MCF 10A (cell line): ENCODE results near the gene OXSR1. TPM values are rescaled to one million over a fixed set of nuclear protein-coding genes. Genes with fewer than 3 reads are reported as not detected.

ENCODE experiments used
- BruUV-seq: library from RNA; stranded (reverse); fragments of 400-500 nt; replicated peaks from 2 replicates; lab custom pipeline; 2021; lab: Mats Ljungman, UMichigan
- CTCF ChIA-PET: fragments of 300-600 bp; sonication (Branson Sonifier 250); formaldehyde crosslinking; extraction: SDS; loops from one replicate; lab custom pipeline; 2021; ENCODE audit warnings: antibody characterized with exemption, inconsistent platforms; lab: Yijun Ruan, JAX
- POLR2A ChIA-PET: fragments of 300-600, 350-650 bp; sonication (Branson Sonifier 250); formaldehyde crosslinking; extraction: SDS; loops from one replicate; lab custom pipeline; 2020; ENCODE audit warnings: antibody characterized with exemption, inconsistent platforms; lab: Yijun Ruan, JAX
- DNase-seq: peaks from one replicate; pipeline ENCODE4 v3.0.0-alpha.2; 2018; ENCODE audit not compliant: unreplicated experiment
- H3K27ac Mint-ChIP-seq: one replicate; pipeline ENCODE4 v1.8.0; 2022; ENCODE audit warnings: mild to moderate bottlenecking, low read depth, mixed read lengths; ENCODE audit not compliant: unreplicated experiment
- H3K27me3 Mint-ChIP-seq: one replicate; pipeline ENCODE4 v1.8.0; 2022; ENCODE audit warnings: mixed read lengths; ENCODE audit not compliant: insufficient read depth, unreplicated experiment
- H3K36me3 Mint-ChIP-seq: one replicate; pipeline ENCODE4 v1.8.0; 2022; ENCODE audit warnings: mild to moderate bottlenecking, moderate library complexity, mixed read lengths; ENCODE audit not compliant: insufficient read depth, unreplicated experiment
- H3K4me1 Mint-ChIP-seq: one replicate; pipeline ENCODE4 v1.8.0; 2022; ENCODE audit warnings: mixed read lengths; ENCODE audit not compliant: insufficient read depth, unreplicated experiment
- H3K4me3 Mint-ChIP-seq: one replicate; pipeline ENCODE4 v1.8.0; 2022; ENCODE audit warnings: mild to moderate bottlenecking, moderate library complexity, mixed read lengths; ENCODE audit not compliant: unreplicated experiment
- H3K9me3 Mint-ChIP-seq: one replicate; pipeline ENCODE4 v1.8.0; 2022; ENCODE audit warnings: mixed read lengths; ENCODE audit not compliant: unreplicated experiment
- intact Hi-C: fragments of 100-400 bp; cut with micrococcal nuclease; formaldehyde crosslinking; loops from 2 replicates; pipeline ENCODE4 v1.14.1; 2022
- total RNA-seq: library from RNA; stranded (reverse); gene quantifications from 2 replicates; pipeline ENCODE4 v1.2.3, GENCODE V29; 2022
- TF ChIP-seq, protein P1 (sequence below): fragments of 200-600 bp; IDR thresholded peaks from one replicate; pipeline ENCODE4 v1.8.0; 2022; ENCODE audit warnings: antibody characterized with exemption, mild to moderate bottlenecking; ENCODE audit not compliant: unreplicated experiment

OXSR1 gene
- total RNA-seq, 1 experiment from 2014 or later: 75.5 TPM

DNA sequence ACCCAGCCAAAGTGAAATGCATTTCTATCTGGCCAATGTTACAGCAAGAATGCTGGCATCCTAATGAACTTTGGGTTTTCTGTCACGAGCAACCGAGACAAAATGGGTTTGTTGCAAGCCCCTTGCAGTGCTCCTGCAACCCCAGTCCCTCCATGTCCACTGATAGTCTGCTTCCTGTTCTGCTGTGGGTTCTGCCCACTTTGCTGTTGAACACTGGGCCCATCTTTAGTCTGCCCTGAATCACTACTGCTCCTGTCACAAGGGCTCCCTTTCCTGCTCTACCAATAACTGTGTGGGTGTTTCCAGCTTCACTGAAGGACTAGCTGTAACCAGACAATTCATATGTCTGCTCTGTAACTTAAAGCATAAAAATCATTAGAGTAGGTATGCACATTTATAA lies 12.7 kb upstream of the OXSR1 start:
- DNase-seq: no peak
- POLR2A ChIA-PET: interaction anchor here (0.6 to 10.5 kb wide), 3 partner anchors 12 to 66 kb away, joined by 3 to 199 read pairs (median 131); partner anchors contain the start of genes ACAA1, MYD88 and OXSR1
- Mint-ChIP-seq H3K27me3 (no peaks in the 10 kb centered on the region), H3K4me3 (no peak overlapping the region), H3K4me1 (peaks cover 23% of the 10 kb centered on the region), H3K27ac (no peak overlapping the region), H3K36me3 (no peaks in the 10 kb centered on the region), H3K9me3 (no peaks in the 10 kb centered on the region)
- TF ChIP-seq, protein P1, sequence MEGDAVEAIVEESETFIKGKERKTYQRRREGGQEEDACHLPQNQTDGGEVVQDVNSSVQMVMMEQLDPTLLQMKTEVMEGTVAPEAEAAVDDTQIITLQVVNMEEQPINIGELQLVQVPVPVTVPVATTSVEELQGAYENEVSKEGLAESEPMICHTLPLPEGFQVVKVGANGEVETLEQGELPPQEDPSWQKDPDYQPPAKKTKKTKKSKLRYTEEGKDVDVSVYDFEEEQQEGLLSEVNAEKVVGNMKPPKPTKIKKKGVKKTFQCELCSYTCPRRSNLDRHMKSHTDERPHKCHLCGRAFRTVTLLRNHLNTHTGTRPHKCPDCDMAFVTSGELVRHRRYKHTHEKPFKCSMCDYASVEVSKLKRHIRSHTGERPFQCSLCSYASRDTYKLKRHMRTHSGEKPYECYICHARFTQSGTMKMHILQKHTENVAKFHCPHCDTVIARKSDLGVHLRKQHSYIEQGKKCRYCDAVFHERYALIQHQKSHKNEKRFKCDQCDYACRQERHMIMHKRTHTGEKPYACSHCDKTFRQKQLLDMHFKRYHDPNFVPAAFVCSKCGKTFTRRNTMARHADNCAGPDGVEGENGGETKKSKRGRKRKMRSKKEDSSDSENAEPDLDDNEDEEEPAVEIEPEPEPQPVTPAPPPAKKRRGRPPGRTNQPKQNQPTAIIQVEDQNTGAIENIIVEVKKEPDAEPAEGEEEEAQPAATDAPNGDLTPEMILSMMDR: no peak
- CTCF ChIA-PET: interaction anchor here (0.5 to 2.2 kb wide), 5 partner anchors 10 to 273 kb away, joined by 3 to 10 read pairs (median 4); partner anchors contain the start of gene ACAA1
- intact Hi-C loops: no loop called here
- no TSS peak for BruUV-seq

DNA sequence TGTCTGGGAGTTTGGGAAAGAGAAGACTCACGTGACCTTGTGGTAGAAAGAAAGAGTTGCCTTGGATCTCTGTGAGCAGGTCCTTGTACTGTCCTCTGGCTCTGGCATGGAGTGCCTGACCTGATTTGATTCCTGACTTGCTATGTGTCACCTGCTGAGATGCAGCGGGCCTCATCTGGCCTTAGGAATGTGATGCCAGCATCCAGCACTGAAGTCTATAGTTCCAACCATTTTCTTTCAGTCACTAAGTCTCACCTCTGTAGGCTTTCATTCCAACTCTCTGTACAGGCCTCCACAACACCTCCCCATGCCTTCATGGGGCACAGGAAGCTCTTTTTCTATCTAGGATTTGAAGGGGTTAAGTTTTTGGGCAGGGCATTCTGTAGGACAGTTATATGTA lies 12.1 kb upstream of the OXSR1 start:
- TF ChIP-seq, protein P1: no peak
- ChIA-PET POLR2A (interaction anchor here (0.6 to 10.5 kb wide), 8 partner anchors 12 to 200 kb away, joined by 3 to 199 read pairs (median 4); partner anchors contain the start of genes ACAA1, MYD88 and OXSR1), CTCF (interaction anchor here (0.5 to 2.3 kb wide), 7 partner anchors 10 to 1305 kb away, joined by 3 to 10 read pairs (median 4); partner anchors contain the start of genes ACAA1 and OXSR1)
- Mint-ChIP-seq H3K4me3 (no peak overlapping the region), H3K9me3 (no peaks in the 10 kb centered on the region), H3K36me3 (no peaks in the 10 kb centered on the region), H3K4me1 (peaks cover 23% of the 10 kb centered on the region), H3K27me3 (no peaks in the 10 kb centered on the region), H3K27ac (peak overlapping the region; percentile 74)
- DNase-seq: no peak
- BruUV-seq: no TSS peak
- intact Hi-C loops: no loop called here

DNA sequence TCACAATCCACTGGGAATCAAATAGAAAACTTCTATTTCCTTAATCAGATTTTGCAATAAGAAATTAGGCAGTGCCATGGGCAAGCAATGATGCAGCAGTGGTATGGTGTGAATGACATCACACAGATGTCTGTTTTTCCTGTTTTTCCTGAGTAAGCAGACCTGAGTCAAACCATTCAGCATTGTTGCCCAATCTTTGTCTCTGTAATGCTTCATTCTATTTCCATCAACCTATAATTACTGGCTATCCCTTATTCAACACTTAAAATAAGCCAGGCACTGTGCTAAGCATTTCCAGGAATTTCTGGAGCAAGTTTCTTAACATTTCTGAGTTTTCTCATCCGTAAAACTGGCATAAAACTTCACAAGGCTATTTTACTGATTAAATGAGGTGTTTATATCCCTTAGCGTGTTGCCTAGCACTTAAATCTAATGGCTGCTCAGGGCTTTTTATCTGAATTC lies 11.3 kb upstream of the OXSR1 start:
- no peaks in the 10 kb centered on the region for H3K9me3 Mint-ChIP-seq
- TF ChIP-seq, protein P1: no peak
- BruUV-seq: no TSS peak
- no peak overlapping the region for H3K4me3 Mint-ChIP-seq
- CTCF ChIA-PET: interaction anchor here (0.5 to 2.3 kb wide), 6 partner anchors 11 to 1131 kb away, joined by 3 to 8 read pairs (median 3); partner anchors contain the start of gene OXSR1
- DNase-seq: peak; percentile 84
- H3K4me1 Mint-ChIP-seq: peaks cover 23% of the 10 kb centered on the region
- no peaks in the 10 kb centered on the region for H3K27me3 Mint-ChIP-seq
- POLR2A ChIA-PET: interaction anchor here (0.6 to 10.5 kb wide), 10 partner anchors 11 to 376 kb away, joined by 3 to 199 read pairs (median 4); partner anchors contain the start of genes ACAA1, MYD88 and OXSR1
- peak overlapping the region; percentile 74 for H3K27ac Mint-ChIP-seq
- H3K36me3 Mint-ChIP-seq: no peaks in the 10 kb centered on the region
- intact Hi-C loops: loop anchor here (1.0 kb wide), 1 partner anchor 11 kb away; the partner anchor contains the start of gene OXSR1

DNA sequence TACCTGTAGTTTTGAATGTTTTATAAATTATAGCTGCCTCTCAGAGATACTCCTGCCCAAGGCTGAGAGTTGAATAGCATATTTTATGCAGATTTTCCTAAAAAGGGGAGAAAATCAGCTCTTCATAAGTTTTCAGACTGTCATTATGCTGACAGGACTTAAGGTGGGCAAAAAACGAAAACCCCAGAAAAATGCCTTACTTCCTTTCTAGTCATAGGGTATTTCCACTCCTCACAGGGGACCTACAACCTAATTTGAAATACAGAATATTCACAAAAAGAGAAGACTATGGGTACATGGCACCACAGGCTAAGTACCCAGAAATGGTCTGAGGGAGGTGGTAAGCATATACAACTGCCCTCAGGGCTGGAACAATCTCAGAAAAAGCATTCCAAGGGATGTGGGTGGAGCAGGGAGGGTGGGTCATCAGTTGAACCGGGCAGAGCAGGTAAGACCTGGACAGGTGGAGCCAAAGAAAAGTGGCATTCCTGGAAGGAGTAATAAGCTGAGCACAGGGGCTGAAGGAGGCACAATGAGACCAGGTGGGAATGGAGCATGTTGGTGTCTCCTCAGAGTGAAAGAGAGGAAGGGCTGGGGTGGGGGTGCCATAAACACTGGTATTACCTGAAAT lies 10.6 kb upstream of the OXSR1 start:
- POLR2A ChIA-PET: interaction anchor here (0.7 to 10.5 kb wide), 7 partner anchors 10 to 376 kb away, joined by 3 to 199 read pairs (median 5); partner anchors contain the start of genes ACAA1, MYD88 and OXSR1
- Mint-ChIP-seq H3K4me3 (no peak overlapping the region), H3K27ac (peak overlapping the region; percentile 74), H3K4me1 (peaks cover 23% of the 10 kb centered on the region), H3K9me3 (no peaks in the 10 kb centered on the region), H3K27me3 (no peaks in the 10 kb centered on the region), H3K36me3 (no peaks in the 10 kb centered on the region)
- no TSS peak for BruUV-seq
- intact Hi-C loops: loop anchor here (1.0 kb wide), 1 partner anchor 11 kb away; the partner anchor contains the start of gene OXSR1
- CTCF ChIA-PET: interaction anchor here (0.5 to 2.3 kb wide), 7 partner anchors 10 to 176 kb away, joined by 3 to 8 read pairs (median 3); partner anchors contain the start of gene OXSR1
- TF ChIP-seq, protein P1: no peak
- peak; percentile 54 for DNase-seq
